Stomach (tissue), 19 donors: ENCODE measurements around the gene EIF5AL1. TPM values are rescaled to one million over a fixed set of nuclear protein-coding genes. Genes with fewer than 3 reads are reported as not detected.
A peak's percentile ranks its signal among the peaks of the same experiment; 100 is the strongest.
"Not testable (repeated sequence)": the region's sequence is repeated elsewhere in the genome, so short reads cannot be mapped to it uniquely, and the experiment has no call there.

ENCODE experiments used
- DNase-seq, 2 donors: peaks; one replicate each; pipeline versions ENCODE4 v3.0.0 to v3.0.0-alpha.2; 2013 to 2019
- H3K27ac ChIP-seq, 5 donors: fragments of 200-600 bp in 4 of 5; sonication (generic) in 4 of 5; one replicate each; pipeline ENCODE4 v1.5.1; 2013 to 2019; ENCODE audit warnings: mild to moderate bottlenecking in 1 of 5, moderate library complexity in 1 of 5
- H3K27me3 ChIP-seq, 3 donors: fragments of 200-600 bp; sonication (generic); one replicate each; pipeline ENCODE4 v1.5.1; 2017 to 2019; ENCODE audit warnings: mixed run types in 1 of 3
- H3K36me3 ChIP-seq, 4 donors: fragments of 200-600 bp; sonication (generic); 1 replicate in 3 of 4; 2 replicates in 1 of 4; pipeline ENCODE4 v1.5.1; 2016 to 2019
- H3K4me1 ChIP-seq, 4 donors: fragments of 200-600 bp; sonication (generic); one replicate each; pipeline ENCODE4 v1.5.1; 2016 to 2019
- H3K4me3 ChIP-seq, 4 donors: fragments of 200-600 bp; sonication (generic) in 3 of 4; one replicate each; pipeline ENCODE4 v1.5.1; 2016 to 2019; ENCODE audit warnings: mild to moderate bottlenecking in 1 of 4
- H3K9me3 ChIP-seq, 4 donors: fragments of 200-600 bp; sonication (generic); one replicate each; pipeline ENCODE4 v1.5.1; 2016 to 2019
- CTCF ChIP-seq, 7 experiments: fragments of 450-650 bp in 4 of 7; fragments of 200-600 bp in 3 of 7; sonication (generic) in 3 of 7; IDR thresholded peaks; one replicate each; pipeline ENCODE4 v1.5.1; 2016 to 2019; ENCODE audit warnings: antibody characterized with exemption in 7 of 7, control low read depth in 2 of 7, mild to moderate bottlenecking in 1 of 7
- EP300 ChIP-seq: sonication (generic); formaldehyde crosslinking; IDR thresholded peaks from one replicate; pipeline ENCODE4 v1.6.1; 2017; ENCODE audit warnings: antibody characterized with exemption
- POLR2A ChIP-seq, 4 donors: fragments of 450-650 bp; IDR thresholded peaks; one replicate each; pipeline ENCODE4 v1.6.1; 2016; ENCODE audit warnings: antibody characterized with exemption in 4 of 4, control low read depth in 2 of 4, mild to moderate bottlenecking in 1 of 4, moderate library complexity in 1 of 4
- POLR2AphosphoS5 ChIP-seq, 3 donors: sonication (generic); formaldehyde crosslinking; IDR thresholded peaks; one replicate each; pipeline ENCODE4 v1.6.1; 2016; ENCODE audit warnings: antibody characterized with exemption in 3 of 3
- WGBS, 5 donors: extraction: QIAGEN DNeasy Blood & Tissue Kit in 3 of 5; methylation state at CpG; one replicate each; pipeline versions ENCODE4 v1.1.5 to v1.1.7; 2013 to 2018; 5-methylcytosine and 5-hydroxymethylcytosine counted together
- intact Hi-C: fragments of 100-400 bp; cut with DNase I; formaldehyde crosslinking; loops from one replicate; pipeline ENCODE4 v1.15.1; 2023; ENCODE audit warnings: low total_unique reads
- long read RNA-seq, 10 donors: transcript quantifications; one replicate each; lab custom pipeline, GENCODE V29; 2026
- polyA plus RNA-seq, 3 donors: library from polyadenylated mRNA; stranded (reverse); fragments of 200-250 nt; gene quantifications; one replicate each; pipeline ENCODE4 v1.2.3, GENCODE V29; 2013
- total RNA-seq, 5 donors: library from RNA; depleted of rRNA; stranded (reverse); fragments of >200 nt; gene quantifications; one replicate each; pipeline versions ENCODE4 v1.1.0 to v1.2.3, GENCODE V29; 2014 to 2016
- donor health status: healthy with polysubstance abuse.
- donor health status: Bipolar disorder and iron deficiency.
- donor health status: healthy.

The EIF5AL1 gene
- total RNA-seq (under 1 TPM in 2 of 5 donors, not detected in 3; 0.18 to 0.29 TPM), polyA plus RNA-seq (under 1 TPM; 0.46 to 0.75 (median 0.68) TPM)
- long read RNA-seq, donor 1, transcript EIF5AL1-201 (1 exons, 3,840 nt) = major isoform, 27 of 27 reads
- long read RNA-seq, donor 1, partial matches to known transcripts = 0 of 27 reads
- long read RNA-seq, donor 1, other reads (novel, unspliced or antisense) = 0 of 27 reads
- long read RNA-seq, donor 2, transcript EIF5AL1-201 (1 exons, 3,840 nt) = major isoform, 82 of 82 reads
- long read RNA-seq, donor 2, partial matches to known transcripts = 0 of 82 reads
- long read RNA-seq, donor 2, other reads (novel, unspliced or antisense) = 0 of 82 reads
- long read RNA-seq, donor 3, transcript EIF5AL1-201 (1 exons, 3,840 nt) = major isoform, 40 of 40 reads
- long read RNA-seq, donor 3, partial matches to known transcripts = 0 of 40 reads
- long read RNA-seq, donor 3, other reads (novel, unspliced or antisense) = 0 of 40 reads
- long read RNA-seq, donor 4, transcript EIF5AL1-201 (1 exons, 3,840 nt) = major isoform, 9 of 9 reads
- long read RNA-seq, donor 4, partial matches to known transcripts = 0 of 9 reads
- long read RNA-seq, donor 4, other reads (novel, unspliced or antisense) = 0 of 9 reads
- long read RNA-seq, donor 5, transcript EIF5AL1-201 (1 exons, 3,840 nt) = major isoform, 9 of 9 reads
- long read RNA-seq, donor 5, partial matches to known transcripts = 0 of 9 reads
- long read RNA-seq, donor 5, other reads (novel, unspliced or antisense) = 0 of 9 reads
- long read RNA-seq, donor 6, transcript EIF5AL1-201 (1 exons, 3,840 nt) = major isoform, 137 of 137 reads
- long read RNA-seq, donor 6, partial matches to known transcripts = 0 of 137 reads
- long read RNA-seq, donor 6, other reads (novel, unspliced or antisense) = 0 of 137 reads
- long read RNA-seq, donor 7, transcript EIF5AL1-201 (1 exons, 3,840 nt) = major isoform, 17 of 17 reads
- long read RNA-seq, donor 7, partial matches to known transcripts = 0 of 17 reads
- long read RNA-seq, donor 7, other reads (novel, unspliced or antisense) = 0 of 17 reads
- long read RNA-seq, donor 8, transcript EIF5AL1-201 (1 exons, 3,840 nt) = major isoform, 47 of 47 reads
- long read RNA-seq, donor 8, partial matches to known transcripts = 0 of 47 reads
- long read RNA-seq, donor 8, other reads (novel, unspliced or antisense) = 0 of 47 reads
- long read RNA-seq, donor 9, transcript EIF5AL1-201 (1 exons, 3,840 nt) = major isoform, 62 of 62 reads
- long read RNA-seq, donor 9, partial matches to known transcripts = 0 of 62 reads
- long read RNA-seq, donor 9, other reads (novel, unspliced or antisense) = 0 of 62 reads
- long read RNA-seq, donor 10, transcript EIF5AL1-201 (1 exons, 3,840 nt) = major isoform, 41 of 41 reads
- long read RNA-seq, donor 10, partial matches to known transcripts = 0 of 41 reads
- long read RNA-seq, donor 10, other reads (novel, unspliced or antisense) = 0 of 41 reads

GRCh38 chr10:79511891-79512583 lies at the start of gene EIF5AL1:
EIF5AL1 (plus strand) TSS chr10:79512533; CDS start chr10:79512650, 117 bp downstream.
- H3K27ac ChIP-seq, H3K27me3 ChIP-seq, H3K4me3 ChIP-seq, DNase-seq, H3K9me3 ChIP-seq, H3K4me1 ChIP-seq, intact Hi-C loops, H3K36me3 ChIP-seq: not testable (repeated sequence)
- 81 to 93% (median 89%) methylated on average over 5 to 15 of the region's 17 CpGs for WGBS, 5 donors

DNA sequence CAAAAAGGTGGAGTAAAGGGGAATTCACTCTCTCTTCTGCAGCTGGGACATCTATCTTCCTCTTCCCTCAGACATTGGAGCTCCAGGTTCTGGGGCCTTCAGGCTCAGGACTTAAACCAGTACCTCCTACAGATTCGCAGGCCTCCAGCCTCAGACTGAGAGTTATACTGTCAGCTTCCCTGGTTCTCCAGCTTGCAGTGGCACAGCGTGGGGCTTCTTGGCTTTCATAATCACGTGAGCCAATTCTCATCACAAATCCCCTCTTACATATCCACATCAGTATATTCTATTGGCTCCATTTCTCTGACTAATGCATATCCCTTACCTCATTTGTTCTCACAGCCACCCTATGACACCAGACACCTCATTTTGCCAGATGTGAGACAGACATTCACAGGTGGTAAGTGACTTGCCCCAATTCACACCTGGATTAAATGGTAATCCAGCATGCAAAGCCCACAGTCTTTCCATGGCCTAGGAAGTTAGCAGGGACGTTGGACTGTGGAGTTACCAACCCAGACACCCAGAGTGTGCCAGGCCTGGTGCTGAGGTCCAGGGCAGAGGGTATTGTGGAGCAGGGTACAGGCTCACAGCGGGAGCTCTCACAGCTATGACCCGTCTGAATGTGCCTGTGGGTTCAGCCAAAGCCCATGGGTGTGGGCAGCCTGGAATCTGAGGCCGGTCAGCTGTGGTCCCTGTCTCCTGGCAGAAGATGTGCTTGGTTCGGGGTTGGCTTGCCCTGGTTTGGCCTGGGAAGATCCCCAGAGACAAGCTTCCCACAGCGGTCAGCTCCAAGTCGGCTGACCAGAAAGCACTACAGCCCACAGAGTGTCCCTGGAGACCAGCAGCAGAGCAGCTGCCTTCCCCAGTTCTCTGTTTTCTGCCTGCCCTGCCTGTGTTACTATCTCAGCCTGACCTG lies 48.5 kb upstream of the EIF5AL1 start:
- intact Hi-C loops = no loop called here
- no peak for DNase-seq

GRCh38 chr10:79465341-79465740 lies 47.0 kb upstream of the EIF5AL1 start:
- H3K9me3 ChIP-seq = no peaks in the 10 kb centered on the region
- no peaks in the 10 kb centered on the region for H3K27me3 ChIP-seq
- H3K4me3 ChIP-seq = no peak overlapping the region
- peaks cover 0 to 15% (median 10%) of the 10 kb centered on the region in 4 donors for H3K4me1 ChIP-seq
- no peak overlapping the region for H3K27ac ChIP-seq
- no peak for TF ChIP-seq POLR2A (IDR thresholded peaks at IDR 0.05)
- TF ChIP-seq POLR2AphosphoS5 (IDR thresholded peaks at IDR 0.05) = no peak
- no peak for TF ChIP-seq EP300
- TF ChIP-seq CTCF (IDR thresholded peaks at IDR 0.05) = no peak
- H3K36me3 ChIP-seq = no peaks in the 10 kb centered on the region
- DNase-seq = no peak
- intact Hi-C loops = loop anchor here (5.0 kb wide), 1 partner anchor 93 kb away; no protein-coding TSS in a partner anchor
- WGBS, 5 donors = 89 to 98% (median 94%) methylated on average over 3 of the region's 3 CpGs

More for the DNA sequence above, 48.5 kb upstream of the EIF5AL1 start:
- TF ChIP-seq POLR2AphosphoS5 (IDR thresholded peaks at IDR 0.05) = no peak
- no peak for TF ChIP-seq EP300
- Histone ChIP-seq H3K27me3 (no peaks in the 10 kb centered on the region), H3K9me3 (no peaks in the 10 kb centered on the region), H3K27ac (no peak overlapping the region), H3K4me1 (peaks cover 0 to 15% (median 10%) of the 10 kb centered on the region in 4 donors), H3K4me3 (no peak overlapping the region), H3K36me3 (no peaks in the 10 kb centered on the region)
- 78 to 91% (median 87%) methylated on average over 7 to 10 of the region's 10 CpGs for WGBS, 5 donors

GRCh38 chr10:79468015-79468560 lies 44.2 kb upstream of the EIF5AL1 start:
- no peaks in the 10 kb centered on the region for H3K27me3 ChIP-seq
- 41 to 78% (median 52%) methylated on average over 3 of the region's 3 CpGs for WGBS, 5 donors
- H3K4me1 ChIP-seq = peaks cover 0 to 16% (median 10%) of the 10 kb centered on the region in 4 donors
- peak overlapping the region in 2 of 5 donors; percentile 20 to 24 for H3K27ac ChIP-seq
- H3K9me3 ChIP-seq = no peaks in the 10 kb centered on the region
- H3K4me3 ChIP-seq = no peak overlapping the region
- DNase-seq = no peak
- intact Hi-C loops = loop anchor here (5.0 kb wide), 1 partner anchor 96 kb away; no protein-coding TSS in a partner anchor
- TF ChIP-seq POLR2A (IDR thresholded peaks at IDR 0.05) (no peak), POLR2AphosphoS5 (IDR thresholded peaks at IDR 0.05) (no peak), EP300 (no peak), CTCF (IDR thresholded peaks at IDR 0.05) (no peak)
- no peaks in the 10 kb centered on the region for H3K36me3 ChIP-seq
